AG09319 (cell line): ENCODE measurements around the gene SWSAP1.

Source experiments
- DNase-seq: peaks from one replicate; pipeline ENCODE4 v3.0.0-alpha.2; 2010; ENCODE audit warnings: low read depth; ENCODE audit errors: extremely low read depth
- CTCF ChIP-seq: IDR thresholded peaks from 2 replicates; pipeline ENCODE4 v1.5.1; 2011; ENCODE audit warnings: low read depth, mild to moderate bottlenecking, inconsistent platforms, low read length, moderate library complexity

SWSAP1 gene

GRCh38 chr19:11364935-11365334 lies 9.5 kb upstream of the SWSAP1 start:
- DNase-seq = no peak
- no peak for TF ChIP-seq CTCF

GRCh38 chr19:11365557-11366117 lies 8.8 kb upstream of the SWSAP1 start:
- no peak for DNase-seq
- no peak for TF ChIP-seq CTCF

- TF ChIP-seq CTCF = no peak
- no peak for DNase-seq
Observed at GRCh38 chr19:11367528-11367927, 6.9 kb upstream of the SWSAP1 start.

GRCh38 chr19:11370744-11371143 lies 3.7 kb upstream of the SWSAP1 start:
- no peak for DNase-seq
- TF ChIP-seq CTCF = no peak

- no peak for DNase-seq
- TF ChIP-seq CTCF = no peak
Observed at GRCh38 chr19:11373166-11373884, 1.1 kb upstream of the SWSAP1 start.

GRCh38 chr19:11373885-11374432 lies 507 bp upstream of the SWSAP1 start:
- no peak for TF ChIP-seq CTCF
- DNase-seq = no peak

- no peak for TF ChIP-seq CTCF
- DNase-seq = no peak
Observed at GRCh38 chr19:11375143-11375948, 880 bp downstream of the SWSAP1 start.
